A673 (cell line): ENCODE measurements around the gene BCAR3. TPM values are rescaled to one million over a fixed set of nuclear protein-coding genes. Genes with fewer than 3 reads are reported as not detected.

ENCODE experiments used
- BruUV-seq: library from RNA; stranded (reverse); fragments of 400-500 nt; replicated peaks from 2 replicates; lab custom pipeline; 2021; lab: Mats Ljungman, UMichigan
- CTCF ChIA-PET: fragments of 300-600 bp; sonication (Branson Sonifier 250); formaldehyde crosslinking; loops from one replicate; lab custom pipeline; 2022; ENCODE audit warnings: antibody characterized with exemption; lab: Charles Lee
- POLR2A ChIA-PET: fragments of 300-600 bp; sonication (Branson Sonifier 250); formaldehyde crosslinking; loops from one replicate; lab custom pipeline; 2022; ENCODE audit warnings: antibody characterized with exemption; ENCODE audit not compliant: low non-redundant PET; lab: Charles Lee
- DNase-seq: peaks from one replicate; pipeline ENCODE4 v3.0.0-alpha.2; 2015; ENCODE audit warnings: low spot score
- H3K27ac ChIP-seq: fragments of 200-600 bp; sonication (generic); 2 replicates; pipeline ENCODE4 v1.5.1; 2016; ENCODE audit warnings: mixed run types, low read depth, mild to moderate bottlenecking, mixed read lengths, antibody characterized with exemption, low read length; ENCODE audit not compliant: poor library complexity, severe bottlenecking
- H3K27me3 ChIP-seq: fragments of 200-600 bp; sonication (generic); replicated peaks from 2 replicates; pipeline ENCODE4 v1.6.1; 2017; ENCODE audit warnings: mixed run types, low read depth, mild to moderate bottlenecking, mixed read lengths, antibody characterized with exemption, low read length; ENCODE audit not compliant: insufficient read depth, poor library complexity
- H3K36me3 ChIP-seq: fragments of 200-600 bp; sonication (generic); 2 replicates; pipeline ENCODE4 v1.6.1; 2016; ENCODE audit warnings: mixed run types, mild to moderate bottlenecking, mixed read lengths, antibody characterized with exemption, low read length; ENCODE audit not compliant: insufficient read depth, poor library complexity, severe bottlenecking
- H3K4me1 ChIP-seq: fragments of 200-600 bp; sonication (generic); 2 replicates; pipeline ENCODE4 v1.6.1; 2017; ENCODE audit warnings: mixed run types, mild to moderate bottlenecking, mixed read lengths, antibody characterized with exemption, low read length; ENCODE audit not compliant: insufficient read depth, poor library complexity, severe bottlenecking
- H3K4me3 ChIP-seq: fragments of 200-600 bp; sonication (generic); 2 replicates; pipeline ENCODE4 v1.5.1; 2016; ENCODE audit warnings: low read depth, mixed run types, mild to moderate bottlenecking, mixed read lengths, low read length; ENCODE audit not compliant: poor library complexity, severe bottlenecking
- H3K9me3 ChIP-seq: fragments of 200-600 bp; sonication (generic); 2 replicates; pipeline ENCODE4 v1.6.1; 2016; ENCODE audit warnings: mixed run types, low read depth, mild to moderate bottlenecking, mixed read lengths, antibody characterized with exemption, low read length; ENCODE audit not compliant: poor library complexity, severe bottlenecking
- EZH2 ChIP-seq: fragments of 200-600 bp; sonication (generic); IDR thresholded peaks from 2 replicates; pipeline ENCODE4 v1.6.1; 2017; ENCODE audit warnings: borderline replicate concordance, low read depth, mild to moderate bottlenecking, mixed read lengths, antibody characterized with exemption, low read length; ENCODE audit not compliant: poor library complexity, severe bottlenecking
- intact Hi-C: fragments of 100-400 bp; cut with micrococcal nuclease; formaldehyde crosslinking; loops from one replicate; pipeline ENCODE4 v1.10.0; 2022; ENCODE audit not compliant: unreplicated experiment
- total RNA-seq: library from RNA; stranded (reverse); gene quantifications from 2 replicates; pipeline ENCODE4 v1.2.3, GENCODE V29; 2021
- TF ChIP-seq, protein P1 (sequence below): fragments of 300-800, 200-600 bp; sonication (generic); conservative IDR thresholded peaks from 2 replicates; pipeline ENCODE4 v1.5.1; 2017; ENCODE audit warnings: low read depth, mild to moderate bottlenecking, antibody characterized with exemption, low read length, moderate library complexity, mixed read lengths

BCAR3 gene
- total RNA-seq, 1 experiment from 2014 or later = 0.90 TPM

DNA sequence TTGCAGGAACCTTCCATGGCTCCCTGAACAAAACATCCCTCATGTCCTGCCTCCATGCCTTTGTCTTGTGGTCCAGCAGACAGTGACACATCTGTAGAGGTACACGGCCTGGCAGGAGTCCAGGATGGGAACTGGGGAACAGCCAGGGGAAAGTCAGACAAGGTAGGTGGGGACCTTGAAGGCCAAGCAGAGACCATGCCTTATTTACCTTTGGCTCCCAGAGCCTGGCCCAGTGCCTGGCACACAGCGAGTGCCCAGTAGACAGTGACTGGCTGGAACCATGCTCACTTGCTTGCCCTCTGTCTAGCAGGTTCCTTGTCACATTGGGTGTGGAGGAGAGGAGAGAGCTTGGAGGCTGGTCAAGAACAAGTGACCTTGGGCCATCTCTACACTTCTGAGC lies 81.0 kb downstream of the BCAR3 start:
- Histone ChIP-seq H3K27ac (no peak overlapping the region), H3K4me1 (no peaks in the 10 kb centered on the region), H3K4me3 (no peak overlapping the region), H3K27me3 (no peaks in the 10 kb centered on the region), H3K36me3 (no peaks in the 10 kb centered on the region), H3K9me3 (no peaks in the 10 kb centered on the region)
- BruUV-seq = no TSS peak
- intact Hi-C loops = no loop called here
- DNase-seq = no peak
- TF ChIP-seq, protein P1, sequence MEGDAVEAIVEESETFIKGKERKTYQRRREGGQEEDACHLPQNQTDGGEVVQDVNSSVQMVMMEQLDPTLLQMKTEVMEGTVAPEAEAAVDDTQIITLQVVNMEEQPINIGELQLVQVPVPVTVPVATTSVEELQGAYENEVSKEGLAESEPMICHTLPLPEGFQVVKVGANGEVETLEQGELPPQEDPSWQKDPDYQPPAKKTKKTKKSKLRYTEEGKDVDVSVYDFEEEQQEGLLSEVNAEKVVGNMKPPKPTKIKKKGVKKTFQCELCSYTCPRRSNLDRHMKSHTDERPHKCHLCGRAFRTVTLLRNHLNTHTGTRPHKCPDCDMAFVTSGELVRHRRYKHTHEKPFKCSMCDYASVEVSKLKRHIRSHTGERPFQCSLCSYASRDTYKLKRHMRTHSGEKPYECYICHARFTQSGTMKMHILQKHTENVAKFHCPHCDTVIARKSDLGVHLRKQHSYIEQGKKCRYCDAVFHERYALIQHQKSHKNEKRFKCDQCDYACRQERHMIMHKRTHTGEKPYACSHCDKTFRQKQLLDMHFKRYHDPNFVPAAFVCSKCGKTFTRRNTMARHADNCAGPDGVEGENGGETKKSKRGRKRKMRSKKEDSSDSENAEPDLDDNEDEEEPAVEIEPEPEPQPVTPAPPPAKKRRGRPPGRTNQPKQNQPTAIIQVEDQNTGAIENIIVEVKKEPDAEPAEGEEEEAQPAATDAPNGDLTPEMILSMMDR = no peak
- TF ChIP-seq EZH2 = no peak
- ChIA-PET CTCF (no interaction called here), POLR2A (no interaction called here)

DNA sequence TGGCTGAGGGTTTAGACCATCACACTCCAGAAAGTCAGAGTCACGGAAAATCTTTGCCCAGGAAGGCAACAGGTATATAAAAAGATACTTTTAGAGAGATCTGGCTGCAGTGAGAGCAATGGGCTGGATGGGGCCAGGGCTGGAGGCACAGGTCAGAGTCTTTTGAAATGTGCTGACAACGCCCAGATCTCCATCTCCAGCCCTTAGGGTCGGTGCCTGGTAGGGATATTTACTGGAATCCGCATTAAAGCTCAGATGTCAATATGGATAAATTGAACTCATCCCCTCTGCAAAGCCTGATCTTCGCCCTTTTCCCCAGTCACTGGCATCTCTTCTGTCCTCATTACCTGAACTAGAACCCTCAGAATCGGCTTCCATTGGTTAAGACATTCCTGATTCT lies 82.2 kb downstream of the BCAR3 start:
- Histone ChIP-seq H3K27ac (no peak overlapping the region), H3K36me3 (no peaks in the 10 kb centered on the region), H3K4me1 (no peaks in the 10 kb centered on the region), H3K9me3 (no peaks in the 10 kb centered on the region), H3K27me3 (no peaks in the 10 kb centered on the region), H3K4me3 (no peak overlapping the region)
- ChIA-PET CTCF (no interaction called here), POLR2A (no interaction called here)
- intact Hi-C loops = no loop called here
- no peak for TF ChIP-seq EZH2
- TF ChIP-seq, protein P1 = no peak
- DNase-seq = no peak
- BruUV-seq = no TSS peak

- ChIA-PET POLR2A (no interaction called here), CTCF (no interaction called here)
- Histone ChIP-seq H3K4me3 (no peak overlapping the region), H3K9me3 (no peaks in the 10 kb centered on the region), H3K27me3 (no peaks in the 10 kb centered on the region), H3K4me1 (no peaks in the 10 kb centered on the region), H3K36me3 (no peaks in the 10 kb centered on the region), H3K27ac (no peak overlapping the region)
- intact Hi-C loops = no loop called here
- no TSS peak for BruUV-seq
- no peak for DNase-seq
- no peak for TF ChIP-seq EZH2
- TF ChIP-seq, protein P1 = no peak
Measured at GRCh38 chr1:93598861-93599439, 82.7 kb downstream of the BCAR3 start.
